ENCODE data around the gene GTF2E1. TPM values are rescaled to one million over a fixed set of nuclear protein-coding genes. Genes with fewer than 3 reads are reported as not detected.

Gene GTF2E1
- total and polyA plus RNA-seq, 9 of the 15 experiments (the other 6 are each of a cell fraction or from before 2014, with no cell fraction given): 12.9 to 23.5 (median 15.4) TPM

DNA sequence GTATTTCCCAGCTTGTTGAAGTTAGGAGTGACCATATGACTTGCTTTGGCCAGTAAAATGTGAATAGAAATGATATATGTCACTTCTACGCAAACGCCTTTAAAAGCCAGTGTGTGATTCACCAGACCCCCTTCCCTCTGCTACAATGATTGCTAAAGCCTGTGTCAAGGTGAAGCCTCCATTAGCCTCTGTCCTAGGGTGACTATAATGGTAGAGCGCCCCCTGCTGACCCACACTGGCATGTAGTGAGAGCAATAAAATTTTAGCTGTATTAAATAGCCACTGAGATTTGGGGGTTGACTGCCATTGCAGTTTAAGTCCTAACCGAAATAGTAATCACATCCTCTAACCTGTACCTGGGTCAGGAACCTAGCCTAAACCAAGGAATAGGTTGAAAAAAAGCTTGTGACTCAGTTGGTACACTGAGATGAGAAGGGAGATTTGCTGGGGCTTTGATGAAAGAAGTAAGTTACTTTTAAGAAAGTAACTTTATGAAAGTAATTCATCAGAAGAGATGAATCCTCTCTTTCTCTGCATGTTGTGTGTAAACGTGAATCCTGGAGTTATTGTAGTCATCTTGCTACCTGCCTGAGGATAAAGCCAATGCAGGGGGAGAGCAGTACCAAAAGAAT is 52.6 kb downstream of the GTF2E1 start (continued):
- TF ChIP-seq RFX7 (CRISPR knock-in tag; IDR thresholded peaks at IDR 0.05): no peak
- peak; percentile 62; the same call in 1 of the 2 replicates for TF ChIP-seq ARID2 (IDR thresholded peaks at IDR 0.05)
- TF ChIP-seq PHB2 (IDR thresholded peaks at IDR 0.05; ENCODE audit: low read depth): no peak
- TF ChIP-seq, protein P1, sequence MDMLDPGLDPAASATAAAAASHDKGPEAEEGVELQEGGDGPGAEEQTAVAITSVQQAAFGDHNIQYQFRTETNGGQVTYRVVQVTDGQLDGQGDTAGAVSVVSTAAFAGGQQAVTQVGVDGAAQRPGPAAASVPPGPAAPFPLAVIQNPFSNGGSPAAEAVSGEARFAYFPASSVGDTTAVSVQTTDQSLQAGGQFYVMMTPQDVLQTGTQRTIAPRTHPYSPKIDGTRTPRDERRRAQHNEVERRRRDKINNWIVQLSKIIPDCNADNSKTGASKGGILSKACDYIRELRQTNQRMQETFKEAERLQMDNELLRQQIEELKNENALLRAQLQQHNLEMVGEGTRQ (CRISPR knock-in tag; IDR thresholded peaks at IDR 0.05): no peak
- TF ChIP-seq MAFG (tag; conservative IDR thresholded peaks at IDR 0.05): no peak
- TF ChIP-seq ZNF232 (CRISPR knock-in tag; IDR thresholded peaks at IDR 0.05): no peak
- no peak for TF ChIP-seq HMG20A (CRISPR knock-in tag; conservative IDR thresholded peaks at IDR 0.05)
- no peak for TF ChIP-seq EGR1 (conservative IDR thresholded peaks at IDR 0.05)
- TF ChIP-seq PRMT5 (CRISPR knock-in tag; IDR thresholded peaks at IDR 0.05): no peak
- peak; percentile 41; the same call in 1 of the 2 replicates for TF ChIP-seq STAG1 (CRISPR knock-in tag; IDR thresholded peaks at IDR 0.05; ENCODE audit: borderline replicate concordance)
- TF ChIP-seq PTBP1 (IDR thresholded peaks at IDR 0.05; ENCODE audit: low read depth, low read length): no peak
- no peak for TF ChIP-seq ZNF143 (CRISPR knock-in tag; IDR thresholded peaks at IDR 0.05)
- TF ChIP-seq ZNF133 (CRISPR knock-in tag; IDR thresholded peaks at IDR 0.05): no peak
- TF ChIP-seq, protein P2, sequence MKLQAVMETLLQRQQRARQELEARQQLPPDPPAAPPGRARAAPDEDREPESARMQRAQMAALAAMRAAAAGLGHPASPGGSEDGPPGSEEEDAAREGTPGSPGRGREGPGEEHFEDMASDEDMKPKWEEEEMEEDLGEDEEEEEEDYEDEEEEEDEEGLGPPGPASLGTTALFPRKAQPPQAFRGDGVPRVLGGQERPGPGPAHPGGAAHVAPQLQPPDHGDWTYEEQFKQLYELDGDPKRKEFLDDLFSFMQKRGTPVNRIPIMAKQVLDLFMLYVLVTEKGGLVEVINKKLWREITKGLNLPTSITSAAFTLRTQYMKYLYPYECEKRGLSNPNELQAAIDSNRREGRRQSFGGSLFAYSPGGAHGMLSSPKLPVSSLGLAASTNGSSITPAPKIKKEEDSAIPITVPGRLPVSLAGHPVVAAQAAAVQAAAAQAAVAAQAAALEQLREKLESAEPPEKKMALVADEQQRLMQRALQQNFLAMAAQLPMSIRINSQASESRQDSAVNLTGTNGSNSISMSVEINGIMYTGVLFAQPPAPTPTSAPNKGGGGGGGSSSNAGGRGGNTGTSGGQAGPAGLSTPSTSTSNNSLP (IDR thresholded peaks at IDR 0.05; ENCODE audit: borderline replicate concordance, low read depth, low read length): 0 out of 2 replicates have a peak, but pooled peaks have one; percentile 29
- no peak for TF ChIP-seq CC2D1A (IDR thresholded peaks at IDR 0.05)
- TF ChIP-seq, protein P3, sequence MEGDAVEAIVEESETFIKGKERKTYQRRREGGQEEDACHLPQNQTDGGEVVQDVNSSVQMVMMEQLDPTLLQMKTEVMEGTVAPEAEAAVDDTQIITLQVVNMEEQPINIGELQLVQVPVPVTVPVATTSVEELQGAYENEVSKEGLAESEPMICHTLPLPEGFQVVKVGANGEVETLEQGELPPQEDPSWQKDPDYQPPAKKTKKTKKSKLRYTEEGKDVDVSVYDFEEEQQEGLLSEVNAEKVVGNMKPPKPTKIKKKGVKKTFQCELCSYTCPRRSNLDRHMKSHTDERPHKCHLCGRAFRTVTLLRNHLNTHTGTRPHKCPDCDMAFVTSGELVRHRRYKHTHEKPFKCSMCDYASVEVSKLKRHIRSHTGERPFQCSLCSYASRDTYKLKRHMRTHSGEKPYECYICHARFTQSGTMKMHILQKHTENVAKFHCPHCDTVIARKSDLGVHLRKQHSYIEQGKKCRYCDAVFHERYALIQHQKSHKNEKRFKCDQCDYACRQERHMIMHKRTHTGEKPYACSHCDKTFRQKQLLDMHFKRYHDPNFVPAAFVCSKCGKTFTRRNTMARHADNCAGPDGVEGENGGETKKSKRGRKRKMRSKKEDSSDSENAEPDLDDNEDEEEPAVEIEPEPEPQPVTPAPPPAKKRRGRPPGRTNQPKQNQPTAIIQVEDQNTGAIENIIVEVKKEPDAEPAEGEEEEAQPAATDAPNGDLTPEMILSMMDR (IDR thresholded peaks at IDR 0.05 in 2 of 3, conservative IDR thresholded peaks at IDR 0.05 in 1 of 3; ENCODE audit: insufficient read depth in 2 of 3, low read depth in 1 of 3, low read length in 3 of 3): peak; percentile 75 to 80 (median 77)
- no peak for TF ChIP-seq PHF20 (IDR thresholded peaks at IDR 0.05; ENCODE audit: partially characterized antibody)
- peak; percentile 30; the same call in 1 of the 2 replicates for TF ChIP-seq ATF7 (IDR thresholded peaks at IDR 0.05)
- TF ChIP-seq, protein P4, sequence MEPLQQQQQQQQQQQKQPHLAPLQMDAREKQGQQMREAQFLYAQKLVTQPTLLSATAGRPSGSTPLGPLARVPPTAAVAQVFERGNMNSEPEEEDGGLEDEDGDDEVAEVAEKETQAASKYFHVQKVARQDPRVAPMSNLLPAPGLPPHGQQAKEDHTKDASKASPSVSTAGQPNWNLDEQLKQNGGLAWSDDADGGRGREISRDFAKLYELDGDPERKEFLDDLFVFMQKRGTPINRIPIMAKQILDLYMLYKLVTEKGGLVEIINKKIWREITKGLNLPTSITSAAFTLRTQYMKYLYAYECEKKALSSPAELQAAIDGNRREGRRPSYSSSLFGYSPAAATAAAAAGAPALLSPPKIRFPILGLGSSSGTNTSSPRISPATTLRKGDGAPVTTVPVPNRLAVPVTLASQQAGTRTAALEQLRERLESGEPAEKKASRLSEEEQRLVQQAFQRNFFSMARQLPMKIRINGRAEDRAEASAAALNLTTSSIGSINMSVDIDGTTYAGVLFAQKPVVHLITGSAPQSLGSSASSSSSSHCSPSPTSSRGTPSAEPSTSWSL (CRISPR knock-in tag; IDR thresholded peaks at IDR 0.05; ENCODE audit: borderline replicate concordance): no peak
- no peak for TF ChIP-seq GABPB1 (CRISPR knock-in tag; IDR thresholded peaks at IDR 0.05)
- no peak for TF ChIP-seq U2AF2 (optimal IDR thresholded peaks at IDR 0.05; ENCODE audit: low read depth, low read length)
- TF ChIP-seq, protein P5, sequence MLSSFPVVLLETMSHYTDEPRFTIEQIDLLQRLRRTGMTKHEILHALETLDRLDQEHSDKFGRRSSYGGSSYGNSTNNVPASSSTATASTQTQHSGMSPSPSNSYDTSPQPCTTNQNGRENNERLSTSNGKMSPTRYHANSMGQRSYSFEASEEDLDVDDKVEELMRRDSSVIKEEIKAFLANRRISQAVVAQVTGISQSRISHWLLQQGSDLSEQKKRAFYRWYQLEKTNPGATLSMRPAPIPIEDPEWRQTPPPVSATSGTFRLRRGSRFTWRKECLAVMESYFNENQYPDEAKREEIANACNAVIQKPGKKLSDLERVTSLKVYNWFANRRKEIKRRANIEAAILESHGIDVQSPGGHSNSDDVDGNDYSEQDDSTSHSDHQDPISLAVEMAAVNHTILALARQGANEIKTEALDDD (IDR thresholded peaks at IDR 0.05): no peak
- TF ChIP-seq ELF4 (CRISPR knock-in tag; IDR thresholded peaks at IDR 0.05): no peak
- TF ChIP-seq HDAC2 (IDR thresholded peaks at IDR 0.05): no peak
